ENCODE data around the gene ABCA1.
"Not testable (repeated sequence)": the region's sequence is repeated elsewhere in the genome, so short reads cannot be mapped to it uniquely, and the experiment has no call there.

Gene ABCA1

GRCh38 chr9:104927912-104928740 lies at the start of gene ABCA1:
ABCA1 (minus strand) TSS chr9:104928155; CDS start chr9:104903679, 24,476 bp downstream.
- peak; percentile 46 for DNase-seq (ENCODE audit: low read depth)

- no peak for DNase-seq (ENCODE audit: low read depth)
Measured at GRCh38 chr9:104977580-104977979, 49.6 kb upstream of the ABCA1 start.

- DNase-seq (ENCODE audit: low read depth): no peak
Measured at GRCh38 chr9:104977168-104977567, 49.2 kb upstream of the ABCA1 start.

- DNase-seq (ENCODE audit: low read depth): not testable (repeated sequence)
Measured at GRCh38 chr9:104975966-104976595, 48.1 kb upstream of the ABCA1 start.

GRCh38 chr9:104974053-104974962 lies 46.4 kb upstream of the ABCA1 start:
- DNase-seq (ENCODE audit: low read depth): no peak

- no peak for DNase-seq (ENCODE audit: low read depth)
Measured at GRCh38 chr9:104972242-104972866, 44.4 kb upstream of the ABCA1 start.

- no peak for DNase-seq (ENCODE audit: low read depth)
Measured at GRCh38 chr9:104971511-104971910, 43.6 kb upstream of the ABCA1 start.

- no peak for DNase-seq (ENCODE audit: low read depth)
Measured at GRCh38 chr9:104970271-104970987, 42.5 kb upstream of the ABCA1 start.

GRCh38 chr9:104969116-104969515 lies 41.2 kb upstream of the ABCA1 start:
- no peak for DNase-seq (ENCODE audit: low read depth)

- peak; percentile 78 for DNase-seq (ENCODE audit: low read depth)
Measured at GRCh38 chr9:104968025-104968982, 40.3 kb upstream of the ABCA1 start.

GRCh38 chr9:104963076-104963475 lies 35.1 kb upstream of the ABCA1 start:
- DNase-seq (ENCODE audit: low read depth): no peak

GRCh38 chr9:104961701-104962359 lies 33.9 kb upstream of the ABCA1 start:
- no peak for DNase-seq (ENCODE audit: low read depth)

- peak; percentile 22 for DNase-seq (ENCODE audit: low read depth)
Measured at GRCh38 chr9:104961238-104961637, 33.3 kb upstream of the ABCA1 start.

GRCh38 chr9:104960662-104961061 lies 32.7 kb upstream of the ABCA1 start:
- DNase-seq (ENCODE audit: low read depth): no peak

- no peak for DNase-seq (ENCODE audit: low read depth)
Measured at GRCh38 chr9:104958751-104959150, 30.8 kb upstream of the ABCA1 start.

GRCh38 chr9:104958006-104958405 lies 30.1 kb upstream of the ABCA1 start:
- DNase-seq (ENCODE audit: low read depth): not testable (repeated sequence)

GRCh38 chr9:104951487-104951886 lies 23.5 kb upstream of the ABCA1 start:
- no peak for DNase-seq (ENCODE audit: low read depth)

GRCh38 chr9:104950838-104951237 lies 22.9 kb upstream of the ABCA1 start:
- no peak for DNase-seq (ENCODE audit: low read depth)

GRCh38 chr9:104948277-104948676 lies 20.3 kb upstream of the ABCA1 start:
- DNase-seq (ENCODE audit: low read depth): no peak

GRCh38 chr9:104944871-104945270 lies 16.9 kb upstream of the ABCA1 start:
- no peak for DNase-seq (ENCODE audit: low read depth)

Data from stimulated activated CD8-positive, alpha-beta memory T cell treated with anti-CD3 and anti-CD28 coated beads, Interleukin-7, amount 100 ng/mL, for 24 hours (primary cell).